8988T (cell line): ENCODE results near the gene SKOR2.
"Not testable (repeated sequence)": the region's sequence is repeated elsewhere in the genome, so short reads cannot be mapped to it uniquely, and the experiment has no call there.

Source experiments
- DNase-seq: peaks from one replicate; pipeline ENCODE4 v3.0.0; 2011

Gene SKOR2

GRCh38 chr18:47187721-47188120 lies 63.7 kb downstream of the SKOR2 start:
- DNase-seq: no peak

GRCh38 chr18:47184419-47185050 lies 66.9 kb downstream of the SKOR2 start:
- no peak for DNase-seq

- not testable (repeated sequence) for DNase-seq
Measured at GRCh38 chr18:47182156-47182555, 69.3 kb downstream of the SKOR2 start.

- DNase-seq: no peak
Measured at GRCh38 chr18:47180765-47181164, 70.7 kb downstream of the SKOR2 start.

GRCh38 chr18:47179520-47179919 lies 71.9 kb downstream of the SKOR2 start:
- DNase-seq: no peak

- peak; percentile 82 for DNase-seq
Measured at GRCh38 chr18:47175898-47176575, 75.4 kb downstream of the SKOR2 start, which contains the start of gene IER3IP1. TSS of gene IER3IP1 (minus strand) at chr18:47176364. CDS start at chr18:47176277, 87 bp downstream.

GRCh38 chr18:47175283-47175897 lies 76.1 kb downstream of the SKOR2 start:
- DNase-seq: no peak

GRCh38 chr18:47174545-47175116 lies 76.8 kb downstream of the SKOR2 start:
- DNase-seq: no peak

GRCh38 chr18:47172476-47172875 lies 79.0 kb downstream of the SKOR2 start:
- DNase-seq: no peak

GRCh38 chr18:47168913-47169312 lies 82.5 kb downstream of the SKOR2 start:
- no peak for DNase-seq

- DNase-seq: no peak
Measured at GRCh38 chr18:47168509-47168908, 83.0 kb downstream of the SKOR2 start.

- DNase-seq: no peak
Measured at GRCh38 chr18:47166294-47166693, 85.2 kb downstream of the SKOR2 start.

- DNase-seq: no peak
Measured at GRCh38 chr18:47163241-47163640, 88.2 kb downstream of the SKOR2 start.

GRCh38 chr18:47160256-47160655 lies 91.2 kb downstream of the SKOR2 start:
- no peak for DNase-seq

- not testable (repeated sequence) for DNase-seq
Measured at GRCh38 chr18:47158404-47158803, 93.1 kb downstream of the SKOR2 start.
